Upper lobe of left lung (tissue), 4 donors: ENCODE data around the gene KSR2.

Source experiments
- EP300 ChIP-seq, 4 donors: sonication (generic); formaldehyde crosslinking; IDR thresholded peaks; one replicate each; pipeline ENCODE4 v1.5.1; 2017; ENCODE audit warnings: antibody characterized with exemption in 4 of 4, control low read depth in 2 of 4
- POLR2A ChIP-seq, 4 donors: fragments of 450-650 bp; IDR thresholded peaks; one replicate each; pipeline ENCODE4 v1.5.1; 2016 to 2017; ENCODE audit warnings: antibody characterized with exemption in 4 of 4, mild to moderate bottlenecking in 2 of 4
- POLR2AphosphoS5 ChIP-seq, 2 donors: sonication (generic); formaldehyde crosslinking; IDR thresholded peaks; one replicate each; pipeline ENCODE4 v1.5.1; 2017; ENCODE audit warnings: antibody characterized with exemption in 2 of 2
- TF ChIP-seq, protein P1 (sequence below), 6 experiments: fragments of 450-650 bp in 4 of 6; fragments of 200-600 bp in 2 of 6; sonication (generic) in 2 of 6; IDR thresholded peaks; one replicate each; pipeline ENCODE4 v1.5.1; 2016 to 2019; ENCODE audit warnings: antibody characterized with exemption in 6 of 6

DNA sequence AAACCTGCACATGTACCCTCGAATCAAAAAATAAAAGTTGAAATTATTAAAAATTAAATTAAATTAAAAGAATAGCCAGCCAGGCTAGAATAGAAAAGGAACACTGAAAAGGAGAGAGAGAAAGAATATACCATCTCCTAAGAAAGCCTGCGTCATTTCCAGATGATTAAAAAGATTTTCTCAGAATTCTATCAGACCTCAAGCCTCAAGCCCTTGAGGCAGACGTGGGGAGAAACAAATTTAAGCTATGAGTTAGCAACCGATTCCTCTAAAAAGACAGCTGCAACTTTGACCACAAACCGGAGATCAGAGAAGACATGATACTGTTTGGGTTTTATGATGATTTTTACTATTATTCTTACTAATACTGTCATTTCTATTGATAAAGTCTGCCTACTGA is 138.3 kb downstream of the KSR2 start:
- TF ChIP-seq POLR2A (IDR thresholded peaks at IDR 0.05) (no peak), POLR2AphosphoS5 (IDR thresholded peaks at IDR 0.05) (no peak), EP300 (IDR thresholded peaks at IDR 0.05) (no peak)
- TF ChIP-seq, protein P1, sequence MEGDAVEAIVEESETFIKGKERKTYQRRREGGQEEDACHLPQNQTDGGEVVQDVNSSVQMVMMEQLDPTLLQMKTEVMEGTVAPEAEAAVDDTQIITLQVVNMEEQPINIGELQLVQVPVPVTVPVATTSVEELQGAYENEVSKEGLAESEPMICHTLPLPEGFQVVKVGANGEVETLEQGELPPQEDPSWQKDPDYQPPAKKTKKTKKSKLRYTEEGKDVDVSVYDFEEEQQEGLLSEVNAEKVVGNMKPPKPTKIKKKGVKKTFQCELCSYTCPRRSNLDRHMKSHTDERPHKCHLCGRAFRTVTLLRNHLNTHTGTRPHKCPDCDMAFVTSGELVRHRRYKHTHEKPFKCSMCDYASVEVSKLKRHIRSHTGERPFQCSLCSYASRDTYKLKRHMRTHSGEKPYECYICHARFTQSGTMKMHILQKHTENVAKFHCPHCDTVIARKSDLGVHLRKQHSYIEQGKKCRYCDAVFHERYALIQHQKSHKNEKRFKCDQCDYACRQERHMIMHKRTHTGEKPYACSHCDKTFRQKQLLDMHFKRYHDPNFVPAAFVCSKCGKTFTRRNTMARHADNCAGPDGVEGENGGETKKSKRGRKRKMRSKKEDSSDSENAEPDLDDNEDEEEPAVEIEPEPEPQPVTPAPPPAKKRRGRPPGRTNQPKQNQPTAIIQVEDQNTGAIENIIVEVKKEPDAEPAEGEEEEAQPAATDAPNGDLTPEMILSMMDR (IDR thresholded peaks at IDR 0.05): no peak
